Kidney (tissue), 14 donors: Measurements from ENCODE around the gene CSNK2A2. TPM values are rescaled to one million over a fixed set of nuclear protein-coding genes. Genes with fewer than 3 reads are reported as not detected.

ENCODE experiments used
- DNase-seq, 5 donors: peaks; one replicate each; pipeline ENCODE4 v3.0.0-alpha.2; 2013 to 2020
- FAIRE-seq: peaks from 2 replicates; lab custom pipeline; 2012; peaks lifted over from hg19 to GRCh38; lab: Jason Lieb, UNC
- H3K27ac ChIP-seq, 2 donors: one replicate each; pipeline ENCODE4 v1.7.0; 2013; ENCODE audit warnings: low read depth in 2 of 2, low read length in 2 of 2, inconsistent platforms in 1 of 2
- H3K27me3 ChIP-seq: one replicate; pipeline ENCODE4 v1.7.1; 2013; ENCODE audit warnings: low read length, inconsistent platforms; ENCODE audit not compliant: control insufficient read depth, insufficient read depth
- H3K36me3 ChIP-seq, 3 donors: one replicate each; pipeline versions ENCODE4 v1.7.0 to v1.7.1; 2013; ENCODE audit warnings: low read length in 3 of 3, control low read depth in 1 of 3, inconsistent platforms in 1 of 3; ENCODE audit not compliant: insufficient read depth in 3 of 3, control insufficient read depth in 2 of 3
- H3K4me1 ChIP-seq, 3 donors: one replicate each; pipeline versions ENCODE4 v1.7.0 to v1.7.1; 2013; ENCODE audit warnings: low read length in 3 of 3, inconsistent platforms in 1 of 3, low read depth in 1 of 3; ENCODE audit not compliant: control insufficient read depth in 2 of 3, insufficient read depth in 2 of 3
- H3K4me3 ChIP-seq, 3 donors: one replicate each; pipeline versions ENCODE4 v1.7.0 to v1.8.1; 2013; ENCODE audit warnings: low read length in 3 of 3, control low read depth in 1 of 3, inconsistent platforms in 1 of 3
- H3K9ac ChIP-seq, 3 donors: one replicate each; pipeline versions ENCODE4 v1.7.0 to v1.7.1; 2013; ENCODE audit warnings: low read length in 3 of 3, control low read depth in 1 of 3, inconsistent platforms in 1 of 3
- H3K9me3 ChIP-seq, 3 donors: one replicate each; pipeline versions ENCODE4 v1.7.0 to v1.7.1; 2013; ENCODE audit warnings: low read length in 3 of 3, control low read depth in 1 of 3, inconsistent platforms in 1 of 3; ENCODE audit not compliant: control insufficient read depth in 2 of 3, insufficient read depth in 1 of 3
- intact Hi-C: fragments of 100-400 bp; cut with DNase I; formaldehyde crosslinking; loops from one replicate; pipeline ENCODE4 v1.11.1; 2022
- polyA plus RNA-seq: library from polyadenylated mRNA; stranded (reverse); fragments of 350-450 nt; fragmentation: Illumina TruSeq; extraction: RNeasy Lipid Tissue Mini Kit (QIAGEN cat#74804); gene quantifications from one replicate; pipeline ENCODE4 v1.2.3, GENCODE V29; 2014; ENCODE audit warnings: low read depth, low replicate concordance; ENCODE audit not compliant: insufficient read depth
- total RNA-seq: library from RNA; stranded (reverse); fragmentation: NEBNext Ultra II Directional; extraction: Animal tissue kit (Norgen Biotek cat#: 25700); gene quantifications from one replicate; pipeline ENCODE4 v1.2.1, GENCODE V29; 2021
- TF ChIP-seq, protein P1 (sequence below): IDR thresholded peaks from 3 replicates; pipeline ENCODE4 v1.5.1; 2012; ENCODE audit warnings: mild to moderate bottlenecking, moderate library complexity, borderline replicate concordance; ENCODE audit not compliant: insufficient read depth; ENCODE audit errors: extremely low read depth
- donor health status: control.
- donor health status: control.
- donor health status: control.
- donor health status: control.
- donor health status: control.
- donor health status: DM: yes; HTN: yes; CAD: no.
- donor health status: Normal renal cell carcinoma (clear cell type).

Gene CSNK2A2
- total and polyA plus RNA-seq, 2 donors from 2014 or later, result 26.7 to 55.3 TPM

DNA sequence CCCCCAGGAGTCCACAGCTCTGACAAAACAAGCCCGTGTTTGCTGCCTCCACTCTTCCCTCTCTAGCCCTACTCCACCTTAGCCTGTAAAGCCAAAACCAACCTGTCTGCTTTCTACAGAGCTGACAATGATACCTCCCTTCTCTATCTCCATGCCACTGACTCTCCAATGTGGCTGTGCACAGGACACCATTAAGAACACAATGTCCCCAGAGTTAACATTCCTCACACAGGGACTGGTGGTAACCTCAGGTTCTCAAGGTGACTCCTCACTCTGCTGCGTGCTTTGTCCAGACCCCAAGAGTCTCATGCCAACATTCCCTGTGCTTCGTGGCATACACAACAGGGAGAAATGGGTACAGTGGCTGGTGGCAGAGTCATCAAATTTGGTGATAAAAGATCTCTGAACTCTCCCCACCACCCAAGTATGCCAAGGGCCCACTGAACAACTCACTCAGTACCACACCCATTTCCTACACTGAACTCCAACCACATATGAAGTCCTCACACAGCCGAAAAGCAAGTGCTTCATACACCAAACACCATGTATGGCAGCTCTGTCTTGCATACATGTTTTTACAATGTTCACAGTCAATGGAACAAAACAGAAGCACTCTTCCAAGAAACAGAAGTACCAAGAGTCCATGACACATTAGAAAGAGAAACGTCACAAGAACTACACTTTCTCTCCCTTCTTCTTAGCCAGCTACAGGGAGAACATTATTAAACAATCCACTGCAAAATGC is 21.1 kb downstream of the CSNK2A2 start:
- Histone ChIP-seq H3K27me3 (no peaks in the 10 kb centered on the region), H3K4me3 (no peak overlapping the region), H3K36me3 (peaks cover 0 to 14% (median 12%) of the 10 kb centered on the region in 3 donors), H3K27ac (no peak overlapping the region), H3K9ac (no peak overlapping the region), H3K4me1 (no peaks in the 10 kb centered on the region), H3K9me3 (no peaks in the 10 kb centered on the region)
- TF ChIP-seq, protein P1, sequence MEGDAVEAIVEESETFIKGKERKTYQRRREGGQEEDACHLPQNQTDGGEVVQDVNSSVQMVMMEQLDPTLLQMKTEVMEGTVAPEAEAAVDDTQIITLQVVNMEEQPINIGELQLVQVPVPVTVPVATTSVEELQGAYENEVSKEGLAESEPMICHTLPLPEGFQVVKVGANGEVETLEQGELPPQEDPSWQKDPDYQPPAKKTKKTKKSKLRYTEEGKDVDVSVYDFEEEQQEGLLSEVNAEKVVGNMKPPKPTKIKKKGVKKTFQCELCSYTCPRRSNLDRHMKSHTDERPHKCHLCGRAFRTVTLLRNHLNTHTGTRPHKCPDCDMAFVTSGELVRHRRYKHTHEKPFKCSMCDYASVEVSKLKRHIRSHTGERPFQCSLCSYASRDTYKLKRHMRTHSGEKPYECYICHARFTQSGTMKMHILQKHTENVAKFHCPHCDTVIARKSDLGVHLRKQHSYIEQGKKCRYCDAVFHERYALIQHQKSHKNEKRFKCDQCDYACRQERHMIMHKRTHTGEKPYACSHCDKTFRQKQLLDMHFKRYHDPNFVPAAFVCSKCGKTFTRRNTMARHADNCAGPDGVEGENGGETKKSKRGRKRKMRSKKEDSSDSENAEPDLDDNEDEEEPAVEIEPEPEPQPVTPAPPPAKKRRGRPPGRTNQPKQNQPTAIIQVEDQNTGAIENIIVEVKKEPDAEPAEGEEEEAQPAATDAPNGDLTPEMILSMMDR, result no peak
- no peak for DNase-seq
- intact Hi-C loops, result no loop called here
- FAIRE-seq, result no peak

DNA sequence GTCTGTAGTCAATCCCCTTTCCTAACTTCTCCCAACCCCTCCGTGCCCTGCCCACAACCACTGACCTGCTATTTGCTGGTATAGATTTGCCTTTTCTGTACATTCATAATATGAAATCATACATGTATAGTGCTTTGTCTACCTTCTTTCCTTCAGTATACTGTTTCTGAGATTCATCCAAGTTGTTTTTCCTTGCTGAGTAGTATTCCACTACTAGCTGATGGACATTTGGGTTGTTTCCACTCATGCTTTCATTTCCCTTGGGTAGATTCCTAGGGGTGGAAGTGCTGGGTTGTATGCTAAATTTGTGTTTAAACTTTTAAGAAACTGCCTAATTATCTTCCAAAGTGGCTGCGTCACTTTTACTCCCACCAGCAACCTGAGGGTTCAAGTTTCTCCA is 27.7 kb downstream of the CSNK2A2 start:
- Histone ChIP-seq H3K27me3 (no peaks in the 10 kb centered on the region), H3K9me3 (no peaks in the 10 kb centered on the region), H3K27ac (no peak overlapping the region), H3K4me1 (no peaks in the 10 kb centered on the region), H3K36me3 (peaks cover 10 to 48% (median 27%) of the 10 kb centered on the region in 3 donors), H3K9ac (no peak overlapping the region), H3K4me3 (no peak overlapping the region)
- TF ChIP-seq, protein P1, result no peak
- DNase-seq (no peak), FAIRE-seq (no peak)
- intact Hi-C loops, result no loop called here

DNA sequence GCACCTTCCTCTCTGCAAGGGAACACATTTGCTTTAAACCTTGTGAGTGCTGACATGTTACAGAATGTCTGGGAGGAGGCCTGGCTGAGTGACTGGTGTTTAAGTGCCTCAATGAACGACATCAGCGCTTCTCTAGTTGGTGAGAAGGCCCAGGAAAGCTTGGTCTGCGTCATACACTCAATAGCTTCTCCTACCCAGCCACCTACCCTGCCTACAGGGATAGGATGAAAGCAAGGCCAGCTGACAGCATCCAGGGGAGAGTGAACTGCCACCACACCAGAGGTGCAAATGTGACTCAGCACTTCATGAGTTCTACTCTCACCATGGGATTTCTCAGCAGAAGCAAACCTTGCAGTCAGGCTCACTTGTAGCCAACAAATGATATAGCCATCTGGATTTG is 37.1 kb downstream of the CSNK2A2 start:
- DNase-seq (no peak), FAIRE-seq (no peak)
- TF ChIP-seq, protein P1, result no peak
- Histone ChIP-seq H3K4me1 (no peaks in the 10 kb centered on the region), H3K27ac (no peak overlapping the region), H3K9ac (no peak overlapping the region), H3K27me3 (no peaks in the 10 kb centered on the region), H3K9me3 (no peaks in the 10 kb centered on the region), H3K36me3 (peaks cover 13 to 57% (median 43%) of the 10 kb centered on the region in 3 donors), H3K4me3 (no peak overlapping the region)
- intact Hi-C loops, result no loop called here
